ENCODE results near the gene LRRC36. TPM values are rescaled to one million over a fixed set of nuclear protein-coding genes. Genes with fewer than 3 reads are reported as not detected.
"Not testable (repeated sequence)": the region's sequence is repeated elsewhere in the genome, so short reads cannot be mapped to it uniquely, and the experiment has no call there.

The LRRC36 gene
- total RNA-seq, 2 experiments from 2014 or later: 0.81 to 0.90 TPM

DNA sequence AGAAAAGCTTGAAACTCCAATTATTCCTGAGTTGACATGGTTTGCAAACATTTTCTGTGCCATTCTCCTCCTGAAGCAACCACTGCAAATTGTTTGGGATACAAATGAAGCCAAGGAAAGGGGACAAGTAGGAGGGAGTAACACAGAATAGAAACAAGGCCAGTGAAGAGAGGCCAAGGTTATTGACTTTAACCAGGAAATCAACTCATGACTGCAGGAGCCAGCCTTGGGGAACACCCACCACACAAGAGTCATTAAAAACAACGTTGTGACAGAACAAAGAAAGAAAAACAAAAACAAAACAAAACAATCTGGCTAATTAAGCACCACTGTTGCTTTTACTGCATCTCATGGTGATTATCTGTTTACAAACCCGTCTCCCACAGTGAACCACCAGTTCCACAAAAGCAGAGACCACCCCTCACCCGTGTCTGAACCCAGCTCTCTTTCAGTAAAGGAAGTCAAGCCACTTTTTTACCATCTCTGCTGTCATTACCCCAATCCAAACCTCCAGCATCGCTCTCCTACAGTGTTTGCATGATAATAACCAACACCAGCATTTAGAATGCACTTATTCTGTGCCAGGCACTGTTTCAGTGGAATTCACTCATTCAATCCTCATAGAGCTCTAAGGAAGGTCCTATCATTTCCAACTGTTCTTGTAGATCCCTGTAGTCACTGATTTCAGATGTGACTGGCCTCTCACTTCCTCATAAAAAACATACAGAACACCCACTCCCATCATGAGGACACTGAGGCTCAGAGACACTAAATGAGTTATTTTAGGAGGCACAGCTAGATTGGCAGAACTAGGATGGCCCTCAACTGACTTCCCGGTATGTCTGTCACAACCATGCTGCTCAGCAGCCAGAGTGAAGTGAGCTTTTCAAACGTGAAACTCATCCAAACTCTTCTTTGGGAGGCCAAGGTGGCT, 87.6 kb downstream of the LRRC36 start:
- intact Hi-C loops (cut with micrococcal nuclease): no loop called here
- CTCF ChIA-PET: interaction anchor here (0.5 to 4.2 kb wide), 8 partner anchors 12 to 93 kb away, joined by 3 to 22 read pairs (median 6); partner anchors contain the start of genes KCTD19 and LRRC36
- H3K36me3 Mint-ChIP-seq (ENCODE audit: low read depth): no peaks in the 10 kb centered on the region
- POLR2A ChIA-PET: interaction anchor here (1.0 kb wide), 1 partner anchor 12 kb away, joined by 4 read pairs; no protein-coding TSS in a partner anchor
- TF ChIP-seq CTCF (IDR thresholded peaks at IDR 0.05): no peak
- no peak overlapping the region for H3K4me3 Mint-ChIP-seq
- H3K9me3 Mint-ChIP-seq: no peaks in the 10 kb centered on the region
- DNase-seq (no peak), ATAC-seq (no peak)
- H3K27me3 Mint-ChIP-seq: peaks cover 23% of the 10 kb centered on the region
- peaks cover 5% of the 10 kb centered on the region for H3K4me1 Mint-ChIP-seq (ENCODE audit: low read depth)
- no peak overlapping the region for H3K27ac Mint-ChIP-seq

DNA sequence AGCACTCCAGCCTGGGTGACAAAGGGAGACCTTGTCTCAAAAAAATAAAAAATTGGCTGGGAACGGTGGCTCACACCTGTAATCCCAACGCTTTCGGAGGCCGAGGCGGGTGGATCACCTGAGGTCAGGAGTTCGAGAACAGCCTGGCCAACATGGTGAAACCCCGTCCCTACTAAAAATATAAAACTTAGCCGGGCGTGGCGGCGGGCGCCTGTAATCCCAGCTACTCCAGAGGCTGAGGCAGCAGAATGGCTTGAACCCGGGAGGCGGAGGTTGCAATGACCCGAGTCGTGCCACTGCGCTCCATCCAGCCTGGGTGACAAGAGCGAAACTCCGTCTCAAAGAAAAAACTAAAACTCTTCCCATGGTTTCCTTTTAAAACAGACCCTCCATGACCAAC, 88.8 kb downstream of the LRRC36 start:
- intact Hi-C loops (cut with micrococcal nuclease); H3K27ac Mint-ChIP-seq; POLR2A ChIA-PET; H3K9me3 Mint-ChIP-seq; ATAC-seq; H3K36me3 Mint-ChIP-seq (ENCODE audit: low read depth); H3K4me1 Mint-ChIP-seq (ENCODE audit: low read depth); DNase-seq: not testable (repeated sequence)
- peak overlapping the region; percentile 63 for H3K4me3 Mint-ChIP-seq
- H3K27me3 Mint-ChIP-seq: peaks cover 26% of the 10 kb centered on the region
- CTCF ChIA-PET: interaction anchor here (1.6 to 4.2 kb wide), 4 partner anchors 13 to 68 kb away, joined by 6 to 22 read pairs (median 8); no protein-coding TSS in a partner anchor

- ChIA-PET CTCF (interaction anchor here (0.7 to 3.0 kb wide), 7 partner anchors 11 to 69 kb away, joined by 3 to 25 read pairs (median 4); no protein-coding TSS in a partner anchor), POLR2A (interaction anchor here (0.7 to 1.1 kb wide), 3 partner anchors 9 to 36 kb away, joined by 3 read pairs; no protein-coding TSS in a partner anchor)
- Mint-ChIP-seq H3K27ac (no peak within 1 kb of the TSS), H3K36me3 (ENCODE audit: low read depth) (no peaks in the 10 kb centered on the region), H3K27me3 (peaks cover 26% of the 10 kb centered on the region), H3K4me3 (peak within 1 kb of the TSS; percentile 65), H3K9me3 (no peaks in the 10 kb centered on the region), H3K4me1 (ENCODE audit: low read depth) (peaks cover 5% of the 10 kb centered on the region)
- ATAC-seq: peak; percentile 95
- peak; percentile 57 for DNase-seq
- intact Hi-C loops (cut with micrococcal nuclease): no loop called here
- peak; percentile 48 for TF ChIP-seq CTCF (IDR thresholded peaks at IDR 0.05)
These were observed 89.5 kb downstream of the LRRC36 start, which contains the start of gene ZDHHC1 for GRCh38 chr16:67415872-67416793. Gene ZDHHC1, minus strand, starts transcription at chr16:67416477. Its CDS starts 8,702 bp downstream, at chr16:67407775.

DNA sequence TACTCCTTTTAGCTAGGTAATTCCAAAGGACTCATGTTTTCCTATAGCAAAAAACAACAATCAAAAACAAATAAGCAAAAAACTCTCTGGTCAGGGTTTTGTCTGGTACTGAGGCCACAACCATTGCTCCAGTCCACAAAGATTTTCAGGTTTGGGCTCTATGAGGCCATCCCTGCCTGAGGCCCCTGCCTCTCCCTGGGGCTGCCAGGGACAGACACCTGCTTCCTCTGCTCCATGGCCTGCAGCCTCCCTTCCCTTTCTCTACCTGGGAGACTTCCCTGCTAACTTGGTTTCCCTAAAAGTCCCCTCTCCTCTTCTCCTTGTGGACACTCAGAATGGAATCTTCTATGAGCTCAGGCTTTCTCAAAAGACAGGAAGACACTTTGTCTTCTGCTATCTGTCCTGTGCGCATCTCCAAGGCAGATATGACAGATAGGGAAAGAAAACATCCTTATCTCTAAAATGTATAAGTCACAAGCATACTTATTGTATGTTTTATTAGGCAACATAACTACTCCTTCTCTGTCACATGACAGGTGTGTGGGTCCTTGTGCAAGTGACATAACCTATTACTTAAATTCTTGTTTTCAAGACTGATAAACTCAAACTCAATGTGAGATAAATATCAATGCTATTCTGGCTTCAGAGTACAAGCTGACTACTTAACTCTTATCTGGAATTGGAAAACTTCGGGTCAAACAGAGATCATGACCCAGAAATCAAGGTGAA, 90.9 kb downstream of the LRRC36 start:
- Mint-ChIP-seq H3K9me3 (no peaks in the 10 kb centered on the region), H3K4me3 (peak overlapping the region; percentile 44), H3K36me3 (ENCODE audit: low read depth) (no peaks in the 10 kb centered on the region), H3K4me1 (ENCODE audit: low read depth) (peaks cover 5% of the 10 kb centered on the region), H3K27me3 (peaks cover 26% of the 10 kb centered on the region), H3K27ac (no peak overlapping the region)
- DNase-seq: no peak
- CTCF ChIA-PET: interaction anchor here (0.9 to 3.0 kb wide), 6 partner anchors 9 to 70 kb away, joined by 3 to 25 read pairs (median 4); no protein-coding TSS in a partner anchor
- ATAC-seq: no peak
- intact Hi-C loops (cut with micrococcal nuclease): no loop called here
- TF ChIP-seq CTCF (IDR thresholded peaks at IDR 0.05): no peak
- POLR2A ChIA-PET: interaction anchor here (1.0 to 1.1 kb wide), 2 partner anchors 7 to 139 kb away, joined by 3 read pairs; no protein-coding TSS in a partner anchor

All from activated CD8-positive, alpha-beta T cell treated with anti-CD3 and anti-CD28 coated beads for 36 hours (primary cell).